GM12891 (cell line): ENCODE measurements around the gene CXXC4.

Source experiments
- POLR2A ChIP-seq: IDR thresholded peaks from 2 replicates; pipeline ENCODE4 v1.6.1; 2011; ENCODE audit warnings: low read depth, low read length, control low read depth
- POLR2AphosphoS5 ChIP-seq: IDR thresholded peaks from 2 replicates; pipeline ENCODE4 v1.6.1; 2011; ENCODE audit warnings: low read depth, low read length, control low read depth
- POU2F2 ChIP-seq: IDR thresholded peaks from 2 replicates; pipeline ENCODE4 v1.6.1; 2011; ENCODE audit warnings: low read depth, mild to moderate bottlenecking, control low read depth, low read length, moderate library complexity
- SPI1 ChIP-seq: IDR thresholded peaks from 2 replicates; pipeline ENCODE4 v1.6.1; 2011; ENCODE audit warnings: low read depth, low read length, control low read depth
- TAF1 ChIP-seq: IDR thresholded peaks from 2 replicates; pipeline ENCODE4 v1.6.1; 2011; ENCODE audit warnings: low read depth, low read length, control low read depth

- TF ChIP-seq POLR2A, result no peak
- TF ChIP-seq TAF1, result no peak
- no peak for TF ChIP-seq POLR2AphosphoS5
- TF ChIP-seq SPI1, result no peak
- TF ChIP-seq POU2F2, result no peak
Measured at GRCh38 chr4:104489731-104490095, 5.0 kb downstream of the CXXC4 start.
